Muscle layer of duodenum (tissue), 2 donors: Measurements from ENCODE around the gene SPINK2.

Source experiments
- H3K27ac ChIP-seq: one replicate; pipeline ENCODE4 v1.7.0; 2013; ENCODE audit warnings: mild to moderate bottlenecking, low read length
- H3K27me3 ChIP-seq: one replicate; pipeline ENCODE4 v1.7.0; 2013; ENCODE audit warnings: low read depth, mild to moderate bottlenecking, control low read depth, low read length
- H3K36me3 ChIP-seq, 2 donors: one replicate each; pipeline ENCODE4 v1.7.0; 2013; ENCODE audit warnings: low read length in 2 of 2, control low read depth in 1 of 2, mild to moderate bottlenecking in 1 of 2; ENCODE audit not compliant: insufficient read depth in 2 of 2, control insufficient read depth in 1 of 2
- H3K4me1 ChIP-seq, 2 donors: one replicate each; pipeline ENCODE4 v1.7.0; 2013; ENCODE audit warnings: low read length in 2 of 2, mild to moderate bottlenecking in 2 of 2, control low read depth in 1 of 2, moderate library complexity in 1 of 2; ENCODE audit not compliant: insufficient read depth in 2 of 2, control insufficient read depth in 1 of 2
- H3K4me3 ChIP-seq, 2 donors: one replicate each; pipeline ENCODE4 v1.7.0; 2013; ENCODE audit warnings: low read length in 2 of 2, low read depth in 1 of 2, mild to moderate bottlenecking in 1 of 2
- H3K9me3 ChIP-seq, 2 donors: one replicate each; pipeline ENCODE4 v1.7.0; 2013; ENCODE audit warnings: low read length in 2 of 2, control low read depth in 1 of 2, mild to moderate bottlenecking in 1 of 2; ENCODE audit not compliant: control insufficient read depth in 1 of 2
- donor health status: healthy.

Gene SPINK2, protein sequence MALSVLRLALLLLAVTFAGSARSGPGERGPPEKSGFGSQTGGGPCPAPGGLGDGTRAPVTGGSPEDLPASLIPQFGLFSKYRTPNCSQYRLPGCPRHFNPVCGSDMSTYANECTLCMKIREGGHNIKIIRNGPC

DNA sequence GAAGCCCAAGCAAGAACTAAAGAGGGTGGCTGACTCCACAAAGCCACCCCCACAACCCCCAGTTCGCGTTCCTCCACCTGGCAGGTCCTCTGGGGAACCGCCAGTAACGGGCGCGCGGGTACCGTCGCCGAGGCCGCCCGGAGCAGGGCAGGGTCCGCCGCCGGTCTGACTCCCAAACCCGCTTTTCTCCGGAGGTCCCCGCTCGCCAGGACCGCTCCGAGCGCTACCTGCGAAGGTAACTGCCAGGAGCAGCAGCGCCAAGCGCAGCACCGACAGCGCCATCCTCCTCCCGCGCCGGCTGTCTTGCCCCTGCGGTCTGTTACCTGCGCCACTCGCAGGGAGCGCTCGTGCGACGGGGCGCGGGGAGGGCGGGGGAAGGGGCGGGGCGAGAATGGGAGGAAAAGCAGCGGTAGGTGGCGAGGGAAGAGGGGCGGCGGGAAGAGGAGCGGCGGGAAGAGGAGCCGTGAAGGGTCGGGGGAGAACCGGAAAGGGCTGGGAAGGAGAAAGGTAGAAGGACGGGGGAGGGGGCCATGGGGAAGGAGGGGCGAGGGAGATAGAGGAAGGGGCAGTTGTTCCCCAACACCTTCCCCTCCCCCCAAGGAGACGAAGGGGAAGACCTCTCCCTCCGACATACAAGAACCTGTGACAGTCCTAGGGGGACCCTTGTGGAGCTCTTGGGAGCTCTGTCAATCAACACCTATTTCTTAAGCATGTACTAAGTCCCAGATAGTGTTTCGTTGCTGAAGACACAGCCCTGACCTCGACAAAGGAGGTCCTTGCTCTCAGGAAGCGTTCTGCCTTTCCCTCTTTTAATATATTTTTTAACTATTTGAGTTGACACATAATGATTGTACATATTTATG lies at the start of gene SPINK2:
Gene SPINK2, minus strand, starts transcription at position 321 of the 863 bp plus-strand sequence. Its CDS starts 39 bp downstream, at position 282.
- Histone ChIP-seq H3K27ac (no peak within 1 kb of the TSS), H3K9me3 (no peaks in the 10 kb centered on the region), H3K27me3 (peaks cover 10% of the 10 kb centered on the region), H3K36me3 (no peaks in the 10 kb centered on the region), H3K4me1 (no peaks in the 10 kb centered on the region), H3K4me3 (peak within 1 kb of the TSS; percentile 16 to 56)

DNA sequence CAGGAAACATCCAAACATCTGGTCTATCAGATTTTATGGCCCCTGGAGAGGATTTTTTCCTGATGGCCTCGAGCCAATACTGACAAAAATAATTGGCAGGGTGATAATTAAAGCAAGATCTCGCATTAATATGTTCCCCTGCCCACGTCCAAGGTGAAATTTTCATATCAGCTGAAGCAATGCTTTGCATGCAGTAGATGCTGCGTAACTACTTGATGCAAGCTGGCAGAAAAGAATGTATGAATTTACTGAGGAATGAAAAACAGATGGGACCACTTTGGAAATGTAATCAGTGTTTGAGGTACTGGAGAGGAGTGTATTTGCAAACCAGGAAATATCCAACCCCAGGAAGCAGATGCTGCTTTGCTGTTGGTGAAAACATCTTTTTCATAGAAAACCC lies 49.4 kb upstream of the SPINK2 start:
- no peaks in the 10 kb centered on the region for H3K27me3 ChIP-seq
- no peak overlapping the region for H3K27ac ChIP-seq
- H3K4me1 ChIP-seq: no peaks in the 10 kb centered on the region
- no peaks in the 10 kb centered on the region for H3K36me3 ChIP-seq
- H3K9me3 ChIP-seq: no peaks in the 10 kb centered on the region
- H3K4me3 ChIP-seq: no peak overlapping the region

DNA sequence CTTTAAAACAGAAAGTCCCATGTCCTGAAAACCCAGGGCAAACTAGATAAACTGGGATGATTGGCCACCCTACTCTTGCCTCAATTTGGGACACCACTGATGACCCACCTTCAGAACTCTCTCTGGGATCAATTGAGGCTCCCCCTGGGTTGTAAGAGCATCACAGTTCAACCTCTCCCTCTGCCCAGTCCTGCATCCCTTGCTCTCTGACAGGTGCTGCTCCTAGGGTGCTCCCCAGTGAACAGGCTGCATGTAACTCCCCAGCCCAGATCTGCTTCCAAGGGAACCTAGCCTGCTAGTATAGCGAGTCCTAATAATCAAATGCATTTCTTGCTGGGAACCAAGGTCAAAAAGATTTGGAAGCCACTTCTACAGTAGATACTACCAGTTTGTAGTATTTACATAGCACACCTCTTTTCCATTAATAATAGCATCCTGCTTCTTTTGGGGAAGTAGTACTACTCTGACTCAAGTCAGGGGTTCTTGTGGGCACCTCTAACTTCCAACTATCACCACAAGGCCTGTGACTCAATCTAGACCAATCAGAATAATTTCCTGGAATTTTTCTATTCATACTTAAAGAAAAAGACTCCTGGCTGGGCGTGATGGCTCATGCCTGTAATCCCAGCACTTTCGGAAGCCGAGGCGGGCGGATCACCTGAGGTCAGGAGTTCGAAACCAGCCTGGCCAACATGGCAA lies 42.1 kb upstream of the SPINK2 start:
- Histone ChIP-seq H3K4me3 (no peak overlapping the region), H3K4me1 (no peaks in the 10 kb centered on the region), H3K36me3 (no peaks in the 10 kb centered on the region), H3K27me3 (no peaks in the 10 kb centered on the region), H3K27ac (no peak overlapping the region), H3K9me3 (no peaks in the 10 kb centered on the region)

DNA sequence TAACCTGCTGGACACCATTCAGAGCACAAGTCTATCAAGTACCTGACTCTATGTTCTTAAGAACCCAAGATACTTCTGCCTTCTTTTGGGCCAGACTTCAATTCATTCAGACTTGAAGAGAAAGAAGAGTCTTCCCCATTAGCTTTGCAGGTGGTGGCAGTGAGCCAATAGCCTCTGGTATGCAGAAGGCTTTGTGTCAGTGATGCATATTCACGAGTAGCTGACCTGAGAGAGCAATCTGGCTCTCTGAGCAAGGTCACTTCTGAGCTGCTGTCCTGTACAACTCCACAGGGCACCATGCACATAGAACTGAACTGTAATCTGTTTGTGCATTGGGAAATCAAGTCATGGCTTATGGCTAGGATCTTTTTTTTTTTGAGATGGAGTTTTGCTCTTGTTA lies 39.9 kb upstream of the SPINK2 start:
- Histone ChIP-seq H3K27me3 (no peaks in the 10 kb centered on the region), H3K9me3 (no peaks in the 10 kb centered on the region), H3K4me1 (no peaks in the 10 kb centered on the region), H3K4me3 (no peak overlapping the region), H3K27ac (no peak overlapping the region), H3K36me3 (no peaks in the 10 kb centered on the region)

DNA sequence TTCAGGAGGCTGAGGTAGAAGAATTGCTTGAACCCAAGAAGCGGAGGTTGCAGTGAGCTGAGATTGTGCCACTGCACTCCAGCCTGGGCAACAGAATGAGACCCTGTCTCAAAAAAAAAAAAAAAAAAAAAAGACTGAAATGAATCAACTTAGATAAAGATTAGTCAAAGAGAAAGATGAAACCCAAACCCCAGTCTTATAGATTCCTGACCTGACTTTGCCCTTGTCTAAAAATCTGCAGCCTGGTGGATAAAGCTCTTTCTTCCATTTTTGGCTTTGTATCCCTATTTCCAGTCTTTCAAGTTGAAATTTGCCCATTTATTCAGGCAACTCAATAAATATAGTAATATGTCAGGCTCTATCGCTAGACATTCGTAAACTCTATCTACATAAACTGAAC lies 39.3 kb upstream of the SPINK2 start:
- no peaks in the 10 kb centered on the region for H3K36me3 ChIP-seq
- H3K27me3 ChIP-seq: no peaks in the 10 kb centered on the region
- H3K9me3 ChIP-seq: no peaks in the 10 kb centered on the region
- H3K4me3 ChIP-seq: no peak overlapping the region
- no peaks in the 10 kb centered on the region for H3K4me1 ChIP-seq
- H3K27ac ChIP-seq: no peak overlapping the region

DNA sequence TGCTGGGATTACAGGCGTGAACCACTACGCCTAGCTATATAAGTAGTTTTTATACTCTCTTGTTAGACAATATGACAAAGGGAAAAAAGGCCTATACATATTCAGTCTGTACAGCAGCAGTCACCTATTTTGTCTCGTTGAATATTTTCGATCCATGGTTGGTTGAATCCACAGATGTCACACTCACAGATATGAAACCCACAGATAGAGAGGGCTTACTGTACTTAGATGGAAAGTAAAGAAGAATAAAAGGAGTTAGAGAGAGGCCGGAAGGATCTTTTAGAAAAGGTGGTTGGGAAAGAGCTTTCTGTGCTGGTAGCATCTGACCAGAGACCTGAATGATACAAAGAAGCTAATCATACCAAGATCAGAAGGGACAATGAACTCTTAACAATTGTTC lies 38.3 kb upstream of the SPINK2 start:
- H3K27ac ChIP-seq: no peak overlapping the region
- H3K4me1 ChIP-seq: no peaks in the 10 kb centered on the region
- no peaks in the 10 kb centered on the region for H3K36me3 ChIP-seq
- H3K9me3 ChIP-seq: no peaks in the 10 kb centered on the region
- H3K4me3 ChIP-seq: no peak overlapping the region
- no peaks in the 10 kb centered on the region for H3K27me3 ChIP-seq

DNA sequence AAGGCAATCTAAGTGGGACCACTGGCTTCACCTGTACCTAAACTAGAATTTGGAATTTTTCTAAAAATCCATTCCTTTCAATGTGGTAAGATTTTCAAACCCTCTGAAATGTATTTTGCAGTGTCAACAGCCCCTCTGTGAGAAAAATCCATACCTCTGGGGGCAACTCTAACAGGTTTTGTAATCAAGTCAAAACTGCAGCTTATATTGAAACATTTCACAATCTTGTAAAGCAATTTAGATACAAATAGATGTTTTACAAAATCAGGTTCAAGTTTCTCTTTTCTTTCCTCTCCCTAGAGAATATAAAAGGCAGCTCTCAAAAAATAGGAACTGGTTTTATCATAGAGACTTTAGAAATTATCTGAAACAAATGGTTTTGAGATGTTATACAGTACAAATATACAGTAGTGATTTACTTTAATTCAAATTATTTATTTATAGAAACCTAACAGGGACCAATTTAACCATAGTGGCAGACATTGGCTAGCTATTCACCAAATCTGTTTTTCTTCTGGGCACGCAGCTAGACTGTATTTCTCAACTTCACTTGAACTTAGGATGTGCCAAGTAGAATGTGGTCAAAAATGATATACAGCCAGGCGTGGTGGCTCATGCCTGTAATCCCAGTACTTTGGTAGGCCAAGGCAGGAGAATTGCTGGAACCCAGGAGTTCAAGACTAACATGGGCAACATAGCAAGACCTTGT lies 36.3 kb upstream of the SPINK2 start:
- H3K9me3 ChIP-seq: no peaks in the 10 kb centered on the region
- H3K27ac ChIP-seq: no peak overlapping the region
- no peaks in the 10 kb centered on the region for H3K27me3 ChIP-seq
- no peaks in the 10 kb centered on the region for H3K36me3 ChIP-seq
- no peaks in the 10 kb centered on the region for H3K4me1 ChIP-seq
- no peak overlapping the region for H3K4me3 ChIP-seq

DNA sequence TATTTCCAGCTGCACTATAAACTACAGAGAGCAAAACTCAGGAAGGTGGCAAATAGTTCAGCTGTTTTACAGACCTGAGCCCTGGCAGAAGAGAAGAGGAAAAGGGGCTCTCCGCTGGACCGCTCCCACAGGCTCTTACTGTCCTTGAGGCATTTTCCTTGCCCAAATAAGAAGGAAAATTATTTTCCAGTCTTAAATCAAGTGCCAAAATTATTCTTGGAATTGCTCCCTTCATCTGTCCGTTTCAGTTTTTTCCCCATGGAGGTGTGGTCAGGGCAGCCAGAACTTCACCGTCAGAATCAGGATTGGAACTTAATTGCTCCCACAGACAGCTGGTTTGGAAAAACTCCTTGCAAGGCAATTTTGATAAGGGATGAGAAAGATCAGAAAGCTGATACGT lies 35.2 kb upstream of the SPINK2 start:
- Histone ChIP-seq H3K36me3 (no peaks in the 10 kb centered on the region), H3K4me3 (no peak overlapping the region), H3K27ac (no peak overlapping the region), H3K9me3 (no peaks in the 10 kb centered on the region), H3K27me3 (no peaks in the 10 kb centered on the region), H3K4me1 (no peaks in the 10 kb centered on the region)

DNA sequence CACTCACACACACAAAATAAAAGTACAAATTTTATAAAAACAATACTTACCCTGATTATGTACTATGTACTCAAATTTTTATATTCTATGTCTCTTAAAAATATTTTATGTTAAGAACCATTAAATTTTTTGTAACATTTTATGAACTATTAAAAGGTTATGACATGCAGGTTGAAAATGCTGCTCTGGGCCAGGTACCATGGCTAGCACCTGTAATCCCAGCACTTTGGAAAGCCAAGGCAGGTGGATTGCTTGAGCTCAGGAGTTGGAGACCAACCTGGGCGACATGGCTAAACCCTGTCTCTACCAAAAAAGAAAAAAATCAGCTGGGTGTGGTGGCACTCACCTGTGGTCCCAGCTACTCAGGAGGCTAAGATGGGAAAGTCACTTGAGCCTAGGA lies 29.4 kb upstream of the SPINK2 start:
- H3K36me3 ChIP-seq: no peaks in the 10 kb centered on the region
- H3K9me3 ChIP-seq: no peaks in the 10 kb centered on the region
- no peak overlapping the region for H3K27ac ChIP-seq
- H3K27me3 ChIP-seq: no peaks in the 10 kb centered on the region
- H3K4me3 ChIP-seq: no peak overlapping the region
- H3K4me1 ChIP-seq: no peaks in the 10 kb centered on the region

DNA sequence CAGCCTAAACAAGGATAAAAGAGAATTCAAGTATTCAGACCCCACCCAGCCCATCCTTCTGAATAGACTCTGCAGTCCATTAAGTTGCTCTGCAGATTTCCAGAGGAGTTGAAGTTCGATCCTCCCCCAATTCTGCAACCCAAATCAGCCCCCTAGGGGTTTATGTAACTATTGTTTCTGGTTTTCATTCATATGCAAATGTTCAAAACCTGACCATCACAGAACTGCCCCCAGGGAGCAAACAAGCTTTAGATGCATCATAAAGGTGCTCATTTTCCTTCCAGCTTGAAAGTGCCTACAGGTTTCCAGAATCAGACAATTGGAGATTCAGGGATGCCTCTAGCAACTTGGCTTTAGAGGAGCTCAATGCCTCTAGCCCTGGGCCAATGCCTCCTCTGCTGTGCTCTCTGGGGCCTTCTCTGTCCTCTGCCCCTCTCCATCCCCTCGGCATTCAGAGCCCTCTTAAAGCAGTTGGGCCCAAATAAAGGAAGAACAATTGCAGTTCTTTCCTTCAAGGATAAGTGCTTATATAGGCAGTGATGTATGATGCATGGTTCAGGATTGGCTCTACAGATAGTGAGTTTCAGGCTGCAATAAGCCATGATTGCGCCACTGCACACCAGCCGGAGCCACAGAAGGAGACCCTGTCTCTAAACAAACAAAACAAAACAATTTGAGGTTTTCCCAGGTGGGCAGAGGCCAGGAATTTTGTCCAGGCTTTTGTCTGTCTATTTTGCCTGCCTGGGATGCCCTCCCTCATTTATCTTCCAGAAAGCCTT lies 23.5 kb upstream of the SPINK2 start:
- H3K27me3 ChIP-seq: no peaks in the 10 kb centered on the region

More for the DNA sequence above, 23.5 kb upstream of the SPINK2 start:
- H3K9me3 ChIP-seq: no peaks in the 10 kb centered on the region
- H3K4me3 ChIP-seq: no peak overlapping the region
- no peaks in the 10 kb centered on the region for H3K4me1 ChIP-seq
- no peak overlapping the region for H3K27ac ChIP-seq
- no peaks in the 10 kb centered on the region for H3K36me3 ChIP-seq
